Effector CD8-positive, alpha-beta T cell (primary cell): ENCODE results near the gene SMC2.

Experiments used
- DNase-seq: peaks from one replicate; lab custom pipeline; 2025; lab: John Stamatoyannopoulos, UW

Gene SMC2

GRCh38 chr9:104104360-104104759, 10.3 kb downstream of the SMC2 start:
- no peak for DNase-seq

- no peak for DNase-seq
These were observed 13.7 kb downstream of the SMC2 start for GRCh38 chr9:104107799-104108198.

DNA sequence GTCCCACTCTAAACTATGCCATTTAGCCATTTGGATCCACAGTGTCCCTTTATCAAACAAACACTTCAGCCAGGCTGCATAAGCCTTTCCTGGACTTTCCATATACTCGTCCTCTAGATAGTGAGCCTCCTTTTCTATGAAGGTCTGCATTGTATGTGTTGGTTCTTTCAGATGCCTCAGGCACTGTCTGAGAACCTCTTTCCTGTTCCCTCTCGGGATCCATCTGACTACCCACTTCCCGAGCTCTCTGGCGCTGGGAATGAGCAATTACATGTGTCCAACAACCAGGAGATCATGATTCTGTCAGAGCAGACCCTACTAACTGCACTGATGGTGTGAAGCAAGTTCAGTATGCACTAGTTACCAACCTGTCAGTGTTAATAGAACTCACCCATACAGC, 14.2 kb downstream of the SMC2 start:
- no peak for DNase-seq

- no peak for DNase-seq
These were observed 16.4 kb downstream of the SMC2 start for GRCh38 chr9:104110509-104110908.

DNA sequence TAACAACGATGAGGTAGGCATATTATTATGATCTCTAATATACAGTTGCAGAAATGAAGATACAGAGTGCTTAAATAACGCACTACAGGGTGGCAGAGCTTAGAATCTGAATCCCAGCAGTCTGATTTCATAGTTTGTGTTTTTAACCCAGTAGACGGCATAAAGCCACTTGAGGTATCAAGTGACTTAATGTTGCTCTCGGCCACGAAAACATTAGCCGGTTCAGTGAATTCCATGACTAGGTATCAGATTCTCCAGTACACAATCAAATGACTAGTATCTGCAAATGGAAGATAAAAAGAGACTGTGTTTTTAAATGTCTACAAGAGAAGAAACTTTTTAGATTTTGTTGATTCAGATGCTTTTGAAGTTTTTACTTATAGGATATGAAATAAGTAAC, 24.8 kb downstream of the SMC2 start:
- DNase-seq = no peak

DNA sequence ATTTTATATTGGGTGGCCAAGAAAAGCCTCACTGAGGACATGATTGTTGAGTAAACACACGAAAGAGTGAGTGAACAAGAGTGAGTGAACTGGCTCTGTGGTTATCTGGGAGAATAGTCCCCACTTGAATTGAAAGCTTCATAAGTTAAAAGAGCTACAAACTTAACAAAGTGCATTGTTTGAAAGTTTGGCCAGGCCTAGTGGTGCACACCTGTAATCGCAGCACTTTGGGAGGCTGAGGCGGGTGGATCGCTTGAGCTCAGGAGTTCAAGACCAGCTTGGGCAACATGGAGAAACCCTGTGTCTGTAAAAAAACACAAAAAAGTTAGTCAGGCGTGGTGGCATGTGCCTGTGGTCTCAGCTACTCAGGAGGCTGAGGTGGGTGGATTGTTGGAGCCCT, 26.9 kb downstream of the SMC2 start:
- DNase-seq = no peak

GRCh38 chr9:104138243-104138868, 44.2 kb downstream of the SMC2 start:
- no peak for DNase-seq

- DNase-seq = no peak
These were observed 48.9 kb downstream of the SMC2 start for GRCh38 chr9:104142799-104143549.

DNA sequence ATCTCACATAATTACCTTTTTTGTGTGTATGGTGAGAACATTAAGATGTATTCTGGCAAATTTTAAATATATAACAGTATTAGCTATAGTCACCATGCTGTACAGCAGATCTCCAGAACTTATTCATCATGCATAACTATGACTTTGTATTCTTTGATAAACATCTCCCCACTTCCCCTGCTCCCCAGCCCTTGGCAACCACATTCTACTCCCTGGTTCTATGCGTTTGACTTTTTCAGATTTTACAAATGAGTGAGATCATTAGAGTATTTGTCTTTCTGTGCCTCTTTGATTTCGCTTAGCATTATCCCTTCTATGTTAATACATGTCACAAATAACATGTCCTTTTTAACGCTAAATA, 49.4 kb downstream of the SMC2 start:
- DNase-seq = no peak

DNA sequence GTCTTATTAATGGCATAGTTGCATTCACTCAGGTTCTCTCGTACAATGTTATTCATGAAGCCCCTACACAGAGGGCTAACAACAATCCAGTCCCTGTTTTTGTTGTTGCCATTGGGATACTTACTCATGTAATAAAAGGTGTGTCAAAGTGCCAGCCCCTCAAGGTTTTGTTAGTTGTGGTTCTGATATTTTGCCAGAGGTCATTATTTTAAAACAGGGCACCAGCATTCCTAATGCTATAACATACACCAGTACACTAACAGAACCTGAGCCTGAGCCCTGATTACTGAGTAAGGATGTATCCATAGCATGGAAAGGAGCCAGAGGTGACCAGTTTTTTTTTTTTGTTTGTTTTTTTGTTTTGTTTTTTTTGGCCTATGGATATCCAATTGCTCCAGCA, 50.2 kb downstream of the SMC2 start:
- no peak for DNase-seq

- no peak for DNase-seq
These were observed 79.0 kb downstream of the SMC2 start for GRCh38 chr9:104173067-104173466.

DNA sequence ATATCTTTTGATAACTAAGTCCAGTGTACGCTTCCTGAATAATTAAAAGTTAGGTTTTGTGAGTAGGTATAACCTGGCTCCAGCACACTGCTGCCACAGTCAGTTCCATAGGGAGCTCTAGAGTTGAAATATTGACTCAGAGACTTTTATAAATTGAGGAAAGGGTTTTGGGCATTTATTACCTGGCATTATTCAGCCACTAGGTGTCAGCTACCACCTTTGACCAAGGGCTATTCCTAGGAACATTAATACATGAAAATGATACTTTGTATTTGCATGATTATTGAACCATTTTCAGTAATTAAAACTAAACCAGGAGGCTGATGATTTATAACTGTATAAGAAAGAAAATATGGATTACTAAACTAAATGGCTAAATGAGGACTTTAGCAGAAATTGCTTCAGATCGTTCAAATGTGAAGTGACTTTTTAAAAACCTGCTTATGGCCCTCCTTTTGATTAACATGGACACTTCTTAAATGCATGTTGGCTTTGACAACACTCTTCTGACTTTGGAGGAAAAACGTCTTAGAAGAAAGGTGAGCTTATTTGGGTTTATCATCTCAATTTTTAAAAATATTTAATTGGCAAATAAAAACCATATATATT, 83.0 kb downstream of the SMC2 start:
- no peak for DNase-seq

DNA sequence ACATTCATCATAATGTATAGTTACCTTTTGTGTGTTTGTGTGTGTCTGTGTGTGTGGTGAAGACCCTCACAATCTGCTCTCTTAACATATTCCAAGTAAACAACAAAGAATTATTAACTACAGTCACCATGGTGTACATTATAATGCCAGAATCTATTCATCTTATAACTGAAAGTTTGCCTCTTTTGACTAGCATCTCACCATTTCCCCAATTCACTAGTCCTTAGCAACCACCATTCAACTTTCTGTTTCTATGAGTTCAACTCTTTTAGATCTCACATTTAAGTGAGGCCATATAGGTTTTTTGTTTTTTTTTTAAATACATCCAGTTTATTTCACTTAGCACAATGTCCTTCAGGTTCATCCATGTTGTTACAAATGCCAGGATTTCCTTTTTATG, 83.6 kb downstream of the SMC2 start:
- DNase-seq = no peak
